Activated CD8-positive, alpha-beta memory T cell treated with anti-CD3 and anti-CD28 coated beads for 24 hours (primary cell): ENCODE data around the gene RND3.

ENCODE experiments used
- DNase-seq: peaks from one replicate; pipeline ENCODE4 v3.0.0-alpha.2; 2020

RND3 gene

GRCh38 chr2:150474326-150475074, 13.0 kb downstream of the RND3 start:
- DNase-seq = no peak

GRCh38 chr2:150473767-150474166, 13.7 kb downstream of the RND3 start:
- DNase-seq = no peak

- DNase-seq = no peak
Measured at GRCh38 chr2:150472511-150472899, 15.0 kb downstream of the RND3 start.

GRCh38 chr2:150471813-150472510, 15.5 kb downstream of the RND3 start:
- no peak for DNase-seq

GRCh38 chr2:150470435-150470834, 17.0 kb downstream of the RND3 start:
- DNase-seq = no peak

- DNase-seq = no peak
Measured at GRCh38 chr2:150469706-150470274, 17.7 kb downstream of the RND3 start.

- DNase-seq = no peak
Measured at GRCh38 chr2:150468350-150468960, 19.0 kb downstream of the RND3 start.

- DNase-seq = no peak
Measured at GRCh38 chr2:150467621-150467963, 19.9 kb downstream of the RND3 start.

GRCh38 chr2:150466741-150467620, 20.5 kb downstream of the RND3 start:
- no peak for DNase-seq

GRCh38 chr2:150465703-150466569, 21.5 kb downstream of the RND3 start:
- DNase-seq = no peak

GRCh38 chr2:150464986-150465385, 22.5 kb downstream of the RND3 start:
- no peak for DNase-seq

GRCh38 chr2:150464270-150464669, 23.2 kb downstream of the RND3 start:
- no peak for DNase-seq

GRCh38 chr2:150462770-150463169, 24.7 kb downstream of the RND3 start:
- DNase-seq = no peak

- DNase-seq = no peak
Measured at GRCh38 chr2:150459281-150459680, 28.2 kb downstream of the RND3 start.

GRCh38 chr2:150450765-150451164, 36.7 kb downstream of the RND3 start:
- DNase-seq = no peak

- DNase-seq = no peak
Measured at GRCh38 chr2:150449856-150450255, 37.6 kb downstream of the RND3 start.

GRCh38 chr2:150445398-150445797, 42.1 kb downstream of the RND3 start:
- DNase-seq = no peak

GRCh38 chr2:150442484-150442883, 45.0 kb downstream of the RND3 start:
- no peak for DNase-seq

- no peak for DNase-seq
Measured at GRCh38 chr2:150441784-150442183, 45.7 kb downstream of the RND3 start.

- DNase-seq = no peak
Measured at GRCh38 chr2:150441226-150441625, 46.2 kb downstream of the RND3 start.

- DNase-seq = no peak
Measured at GRCh38 chr2:150438654-150439053, 48.8 kb downstream of the RND3 start.

GRCh38 chr2:150438041-150438440, 49.4 kb downstream of the RND3 start:
- DNase-seq = no peak
